ENCODE measurements around the gene C14orf119. TPM values are rescaled to one million over a fixed set of nuclear protein-coding genes. Genes with fewer than 3 reads are reported as not detected.

The C14orf119 gene
- polyA plus RNA-seq, 1 donor from 2014 or later: 68.7 TPM

DNA sequence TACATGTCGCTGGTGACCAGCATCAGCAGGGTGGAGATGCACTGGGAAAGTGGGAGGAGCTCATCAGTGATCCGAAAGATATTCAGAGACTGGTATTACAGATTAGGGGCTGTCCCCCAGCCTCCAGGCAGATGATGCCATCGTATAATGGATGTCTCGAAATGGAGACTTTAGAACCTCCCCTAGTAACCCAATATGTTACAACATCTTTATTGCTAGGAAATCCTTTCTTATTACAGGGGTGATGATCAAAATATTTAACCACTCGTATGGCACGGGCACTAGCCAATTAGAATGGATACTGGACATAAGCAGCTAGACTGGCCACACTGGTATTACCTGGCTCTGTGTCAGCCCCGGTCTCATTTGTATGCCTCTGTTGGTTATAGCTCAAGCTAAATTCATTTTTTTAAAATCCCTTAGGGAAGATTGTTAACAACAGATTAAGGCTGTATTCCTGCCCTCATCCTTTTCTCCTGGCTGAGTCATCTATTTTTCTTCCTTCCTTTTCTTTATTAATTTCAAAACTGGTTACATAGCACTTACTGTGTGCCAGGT, 34.5 kb downstream of the C14orf119 start:
- Mint-ChIP-seq H3K4me1 (peaks cover 7 to 22% (median 10%) of the 10 kb centered on the region in 3 donors), H3K36me3 (no peaks in the 10 kb centered on the region), H3K27ac (peak overlapping the region in 1 of 3 donors; percentile 81), H3K4me3 (no peak overlapping the region), H3K9me3 (peaks cover 0 to 2% (median 0%) of the 10 kb centered on the region in 3 donors), H3K27me3 (no peaks in the 10 kb centered on the region)

DNA sequence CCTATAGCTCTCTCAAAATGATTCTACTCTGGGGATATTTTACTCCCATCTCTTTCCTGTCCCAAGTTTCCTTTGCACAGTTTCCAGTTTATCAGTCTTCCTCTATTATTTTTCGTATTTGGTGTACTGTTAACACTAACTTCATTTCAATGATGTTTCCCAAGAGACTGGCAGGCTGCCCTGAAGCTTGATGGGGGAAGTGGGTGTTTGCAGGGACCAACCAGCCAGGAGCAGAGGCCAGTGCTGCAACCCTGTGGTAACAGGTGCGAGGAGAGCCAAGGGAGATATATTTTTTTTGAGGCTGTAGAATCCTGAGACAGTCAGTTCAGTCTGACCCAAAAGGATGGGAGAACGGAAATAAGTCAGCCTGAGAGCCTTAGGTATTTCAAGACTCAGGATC, 35.6 kb downstream of the C14orf119 start:
- H3K27ac Mint-ChIP-seq: peak overlapping the region in 1 of 3 donors; percentile 29

DNA sequence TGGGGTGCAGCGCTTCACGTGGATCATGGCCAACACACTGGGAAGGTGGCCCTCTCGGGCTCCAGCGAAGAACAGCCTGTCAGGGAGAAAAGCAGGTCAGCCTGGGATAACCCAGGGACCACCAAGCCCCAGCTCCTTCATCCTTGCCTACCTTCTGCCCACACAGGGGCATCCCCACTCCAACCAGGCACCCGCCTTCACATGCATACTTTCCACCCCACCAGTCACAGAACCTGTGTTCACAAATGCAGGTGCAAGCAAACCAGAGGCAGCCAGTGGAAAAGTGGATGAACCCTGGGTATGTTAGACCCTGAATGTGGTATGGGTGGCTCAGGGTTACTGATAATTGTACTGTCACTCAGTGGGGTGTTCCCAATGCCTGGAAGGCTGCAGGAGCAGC, 36.2 kb downstream of the C14orf119 start:
- H3K36me3 Mint-ChIP-seq: no peaks in the 10 kb centered on the region

More for the DNA sequence above, 35.6 kb downstream of the C14orf119 start:
- Mint-ChIP-seq H3K9me3 (peaks cover 0 to 2% (median 0%) of the 10 kb centered on the region in 3 donors), H3K36me3 (no peaks in the 10 kb centered on the region), H3K4me1 (peaks cover 7 to 22% (median 10%) of the 10 kb centered on the region in 3 donors), H3K27me3 (no peaks in the 10 kb centered on the region), H3K4me3 (no peak overlapping the region)

DNA sequence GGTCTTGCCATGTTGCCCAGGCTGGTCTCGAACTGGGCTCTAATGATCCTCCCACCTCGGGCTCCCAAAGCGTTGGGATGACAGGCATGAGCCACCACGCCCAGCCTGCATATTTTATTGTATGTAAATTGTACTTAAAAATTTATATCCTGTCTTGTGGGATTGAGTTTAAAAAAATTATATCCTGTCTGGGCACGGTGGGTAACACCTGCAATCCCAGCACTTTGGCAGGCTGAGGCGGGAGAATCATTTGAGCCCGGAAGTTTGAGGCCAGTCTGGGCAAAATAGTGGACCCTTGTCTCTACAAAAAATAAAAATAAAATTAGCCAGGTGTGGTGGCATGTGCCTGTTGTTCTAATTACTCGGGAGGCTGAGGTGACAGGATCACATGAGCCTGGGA, 37.7 kb downstream of the C14orf119 start:
- Mint-ChIP-seq H3K36me3 (no peaks in the 10 kb centered on the region), H3K27me3 (no peaks in the 10 kb centered on the region), H3K4me3 (peak overlapping the region in 1 of 4 donors; percentile 54), H3K4me1 (peaks cover 5 to 22% (median 7%) of the 10 kb centered on the region in 3 donors), H3K9me3 (peaks cover 0 to 2% (median 0%) of the 10 kb centered on the region in 3 donors), H3K27ac (no peak overlapping the region)

More for the DNA sequence above, 36.2 kb downstream of the C14orf119 start:
- Mint-ChIP-seq H3K27me3 (no peaks in the 10 kb centered on the region), H3K4me3 (no peak overlapping the region), H3K9me3 (peaks cover 0 to 2% (median 0%) of the 10 kb centered on the region in 3 donors), H3K27ac (no peak overlapping the region), H3K4me1 (peaks cover 7 to 22% (median 10%) of the 10 kb centered on the region in 3 donors)

DNA sequence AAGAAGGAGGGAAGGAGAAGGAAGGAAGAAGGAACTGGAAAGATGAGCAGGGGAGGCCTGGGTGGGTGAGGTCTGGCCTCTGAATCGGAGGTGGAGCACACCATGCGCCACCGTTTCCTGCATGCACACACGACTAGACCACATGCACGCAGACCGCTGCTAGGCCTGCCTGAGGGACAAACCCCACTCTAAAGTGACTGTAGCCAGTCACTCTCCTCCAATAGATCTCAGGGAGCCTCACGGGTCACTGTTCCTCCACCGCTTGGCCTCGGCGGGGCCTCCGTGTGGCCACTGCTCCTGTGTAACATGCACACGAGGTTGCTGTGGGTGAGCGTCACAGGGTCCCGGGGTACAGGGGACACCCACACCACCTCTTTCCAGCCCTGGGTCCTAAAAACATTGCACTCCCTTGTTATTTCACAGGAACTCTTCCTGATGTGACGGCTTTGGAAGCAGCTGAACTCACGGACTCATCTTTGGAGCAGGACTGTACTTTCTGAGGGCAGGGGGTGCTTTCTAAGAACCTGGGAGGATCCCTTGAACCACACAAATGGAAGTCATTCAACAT, 41.3 kb downstream of the C14orf119 start:
- Mint-ChIP-seq H3K27me3 (no peaks in the 10 kb centered on the region), H3K4me1 (no peaks in the 10 kb centered on the region), H3K27ac (peak overlapping the region in 1 of 3 donors; percentile 24), H3K4me3 (no peak overlapping the region), H3K36me3 (no peaks in the 10 kb centered on the region), H3K9me3 (no peaks in the 10 kb centered on the region)

DNA sequence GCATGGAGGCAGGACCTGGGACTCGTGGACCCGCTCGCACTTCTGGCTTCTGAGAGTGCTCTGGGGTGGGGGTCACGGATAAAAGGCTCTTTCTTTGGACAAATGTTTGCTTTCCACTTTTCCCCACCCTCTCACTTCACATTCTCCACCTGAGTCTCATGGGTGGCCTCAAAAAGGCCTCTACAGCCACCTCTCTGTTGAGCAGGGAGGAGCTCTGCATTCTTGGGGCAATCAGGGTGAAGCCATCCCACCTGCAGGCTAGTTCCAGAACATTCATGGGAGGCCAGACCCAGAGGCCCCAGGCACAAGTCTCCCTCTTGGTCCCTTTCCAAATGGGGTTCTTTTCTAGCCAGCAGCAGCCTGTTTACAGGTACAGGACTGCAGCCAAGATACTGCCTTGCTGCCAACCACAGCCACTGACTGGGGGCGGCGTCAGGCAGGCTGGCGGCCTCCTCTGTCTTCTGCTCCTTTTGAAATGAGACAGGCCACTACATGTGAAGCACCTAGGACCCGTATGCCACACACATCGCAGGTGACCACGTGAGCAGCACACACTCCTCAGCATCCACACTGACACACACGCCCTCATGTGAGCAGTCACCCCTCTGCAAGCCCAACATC, 42.0 kb downstream of the C14orf119 start:
- H3K27me3 Mint-ChIP-seq: no peaks in the 10 kb centered on the region
- no peaks in the 10 kb centered on the region for H3K36me3 Mint-ChIP-seq
- H3K4me1 Mint-ChIP-seq: no peaks in the 10 kb centered on the region
- H3K27ac Mint-ChIP-seq: no peak overlapping the region
- H3K9me3 Mint-ChIP-seq: no peaks in the 10 kb centered on the region
- H3K4me3 Mint-ChIP-seq: peak overlapping the region in 1 of 4 donors; percentile 81

DNA sequence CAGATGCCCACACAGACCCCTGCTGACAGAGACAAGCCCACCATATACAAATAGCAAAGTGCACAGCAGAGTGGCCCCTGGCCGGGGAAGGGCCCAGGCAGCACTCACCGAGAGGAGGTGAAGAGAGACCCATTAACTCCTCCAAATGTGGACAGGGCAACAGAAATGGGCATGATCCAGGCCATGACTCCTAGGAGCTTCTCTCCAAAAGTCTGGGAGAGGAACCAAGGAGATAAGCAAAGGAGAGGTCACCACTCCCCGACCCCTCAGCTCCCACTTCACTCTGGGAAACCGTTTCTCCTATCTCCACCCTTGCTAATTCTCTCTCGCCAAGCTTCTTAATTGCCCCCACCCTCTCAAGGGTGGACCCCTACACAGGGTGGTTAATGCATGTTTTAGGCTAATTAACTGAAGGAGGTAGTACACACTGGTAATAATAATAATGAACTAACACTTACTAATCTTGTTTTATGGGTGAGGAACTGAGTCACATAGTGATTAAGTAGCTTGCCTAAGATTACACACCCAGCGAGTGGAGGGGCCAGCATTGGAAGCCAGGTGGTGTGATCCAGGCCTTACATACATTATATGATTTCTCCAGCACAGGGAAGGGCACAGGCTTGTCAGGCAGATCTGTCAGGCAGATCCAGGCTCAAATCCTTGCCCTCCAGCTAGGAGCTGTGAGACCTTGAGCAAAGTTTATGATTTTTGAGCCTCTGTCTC, 42.7 kb downstream of the C14orf119 start:
- no peaks in the 10 kb centered on the region for H3K4me1 Mint-ChIP-seq
- H3K36me3 Mint-ChIP-seq: no peaks in the 10 kb centered on the region
- no peak overlapping the region for H3K4me3 Mint-ChIP-seq
- no peaks in the 10 kb centered on the region for H3K27me3 Mint-ChIP-seq
- no peaks in the 10 kb centered on the region for H3K9me3 Mint-ChIP-seq
- no peak overlapping the region for H3K27ac Mint-ChIP-seq

DNA sequence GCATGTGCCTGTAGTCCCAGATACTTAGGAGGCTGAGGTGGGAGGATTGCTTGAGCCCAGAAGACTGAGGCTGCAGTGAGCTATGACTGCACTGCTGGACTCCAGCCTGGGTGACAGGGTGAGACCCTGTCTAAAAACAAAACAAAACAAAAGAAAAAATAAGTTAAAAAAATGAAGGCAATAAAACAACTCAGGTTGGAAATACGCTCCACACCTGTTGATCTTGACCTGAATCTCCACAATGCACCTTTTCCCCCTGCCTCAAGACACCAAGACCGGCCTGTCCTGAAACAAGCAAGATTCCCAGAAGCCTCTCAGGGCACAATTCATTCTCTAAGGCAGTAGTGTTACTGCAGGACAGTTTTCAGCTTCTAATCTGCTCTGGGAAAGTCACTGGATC, 44.6 kb downstream of the C14orf119 start:
- H3K4me1 Mint-ChIP-seq: peaks cover 0 to 2% (median 0%) of the 10 kb centered on the region in 3 donors

DNA sequence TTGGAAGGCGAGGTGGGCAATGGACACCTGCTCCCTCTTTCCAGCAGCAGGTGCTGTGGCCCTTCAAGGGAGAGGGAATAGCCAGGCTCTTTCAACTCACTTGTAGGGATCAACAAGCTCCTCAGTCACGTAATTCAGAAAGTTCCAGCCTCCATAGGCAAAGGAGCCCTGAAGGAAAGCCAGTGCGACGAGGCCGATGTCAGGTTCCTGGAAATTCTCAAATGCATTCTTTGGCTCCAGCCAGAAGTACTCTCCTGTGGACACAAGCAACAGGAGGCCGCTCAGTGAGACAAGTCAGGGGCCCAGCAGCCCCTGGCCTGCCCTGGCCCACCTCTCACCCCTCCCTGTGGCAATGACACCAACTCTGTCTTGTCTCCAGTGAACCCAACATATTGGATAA, 45.1 kb downstream of the C14orf119 start:
- Mint-ChIP-seq H3K36me3 (no peaks in the 10 kb centered on the region), H3K27me3 (no peaks in the 10 kb centered on the region), H3K4me1 (peaks cover 0 to 2% (median 0%) of the 10 kb centered on the region in 3 donors), H3K4me3 (no peak overlapping the region), H3K9me3 (no peaks in the 10 kb centered on the region), H3K27ac (no peak overlapping the region)

More for the DNA sequence above, 44.6 kb downstream of the C14orf119 start:
- Mint-ChIP-seq H3K36me3 (no peaks in the 10 kb centered on the region), H3K4me3 (no peak overlapping the region), H3K27ac (no peak overlapping the region), H3K27me3 (no peaks in the 10 kb centered on the region), H3K9me3 (no peaks in the 10 kb centered on the region)

DNA sequence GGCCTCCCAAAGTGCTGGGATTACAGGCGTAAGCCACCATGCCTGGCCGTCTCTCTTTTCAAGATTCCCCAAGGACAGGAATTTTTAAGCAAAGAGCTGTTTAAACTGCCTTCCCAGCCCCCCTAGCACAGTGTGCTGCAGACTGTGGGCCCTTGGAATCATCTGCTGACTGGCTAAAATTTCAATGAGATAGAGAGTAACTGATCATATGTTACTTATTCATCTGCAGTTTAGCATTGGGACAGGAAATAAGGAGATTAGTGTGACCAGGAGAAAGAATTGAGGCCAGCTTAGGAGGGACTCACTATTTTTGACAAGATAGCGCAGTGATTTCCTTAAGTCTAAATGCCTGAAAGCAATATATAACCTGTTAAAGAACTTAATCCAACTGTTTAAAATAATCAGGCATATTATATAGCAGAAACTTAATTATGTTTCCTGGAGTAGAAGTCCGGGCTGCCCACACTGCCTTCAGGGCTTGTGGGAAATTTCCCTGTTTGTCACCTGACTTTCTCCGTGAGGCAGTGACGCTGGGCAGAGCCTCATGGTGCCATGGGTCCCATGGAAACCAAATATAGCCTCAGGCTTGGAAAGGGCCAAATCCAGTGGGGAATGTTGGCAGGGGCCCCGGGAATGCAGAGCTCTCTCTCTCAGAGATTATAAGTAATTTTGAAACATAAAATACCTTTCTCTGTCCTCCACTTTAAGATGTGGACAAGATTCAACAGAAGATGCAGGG, 46.6 kb downstream of the C14orf119 start:
- Mint-ChIP-seq H3K36me3 (peaks cover 2% of the 10 kb centered on the region), H3K9me3 (no peaks in the 10 kb centered on the region), H3K4me3 (no peak overlapping the region), H3K4me1 (peaks cover 0 to 2% (median 0%) of the 10 kb centered on the region in 3 donors), H3K27ac (no peak overlapping the region), H3K27me3 (no peaks in the 10 kb centered on the region)

DNA sequence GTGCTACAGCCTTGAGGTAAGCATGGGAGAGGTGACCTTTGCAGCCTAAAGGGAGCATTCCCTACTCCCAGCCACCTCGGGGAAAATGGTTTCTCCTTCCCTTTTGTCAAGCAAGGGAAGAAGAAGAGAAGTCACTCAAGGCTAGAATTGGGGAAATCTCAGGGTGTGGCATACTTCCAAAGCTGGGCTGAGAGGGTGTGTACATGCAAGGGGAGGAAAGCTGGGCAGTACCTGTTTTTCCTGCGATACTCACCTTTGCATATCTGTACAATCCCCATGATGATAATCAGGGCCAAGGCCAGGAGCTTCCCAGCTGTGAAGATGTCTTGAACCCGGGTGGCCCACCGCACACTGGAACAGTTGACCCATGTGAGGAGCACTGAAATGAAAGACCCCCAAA, 47.5 kb downstream of the C14orf119 start:
- H3K27me3 Mint-ChIP-seq: no peaks in the 10 kb centered on the region
- H3K4me1 Mint-ChIP-seq: peaks cover 0 to 2% (median 0%) of the 10 kb centered on the region in 3 donors
- H3K27ac Mint-ChIP-seq: no peak overlapping the region
- H3K9me3 Mint-ChIP-seq: peaks cover 0 to 2% (median 0%) of the 10 kb centered on the region in 3 donors
- H3K36me3 Mint-ChIP-seq: peaks cover 2% of the 10 kb centered on the region
- no peak overlapping the region for H3K4me3 Mint-ChIP-seq

DNA sequence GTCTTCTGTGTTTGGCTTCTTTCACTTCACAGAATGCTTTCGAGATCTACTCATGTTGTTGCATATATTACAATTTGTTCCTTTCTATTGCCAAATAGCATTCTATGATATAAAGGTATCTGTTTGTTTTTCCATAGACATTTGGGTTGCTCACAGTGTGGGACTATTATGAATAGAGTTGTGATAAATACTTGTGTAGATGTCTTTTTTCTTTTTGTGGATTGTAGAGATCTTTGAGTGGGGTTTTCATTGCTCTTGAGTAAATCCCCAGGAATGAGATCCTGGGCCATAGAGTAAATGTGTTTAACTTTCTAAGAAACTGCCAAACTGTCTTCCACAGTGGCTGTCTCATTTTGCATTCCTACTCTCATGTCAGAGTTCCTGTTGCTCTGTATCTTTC, 48.6 kb downstream of the C14orf119 start:
- H3K27ac Mint-ChIP-seq: no peak overlapping the region
- H3K4me3 Mint-ChIP-seq: no peak overlapping the region
- H3K27me3 Mint-ChIP-seq: no peaks in the 10 kb centered on the region

DNA sequence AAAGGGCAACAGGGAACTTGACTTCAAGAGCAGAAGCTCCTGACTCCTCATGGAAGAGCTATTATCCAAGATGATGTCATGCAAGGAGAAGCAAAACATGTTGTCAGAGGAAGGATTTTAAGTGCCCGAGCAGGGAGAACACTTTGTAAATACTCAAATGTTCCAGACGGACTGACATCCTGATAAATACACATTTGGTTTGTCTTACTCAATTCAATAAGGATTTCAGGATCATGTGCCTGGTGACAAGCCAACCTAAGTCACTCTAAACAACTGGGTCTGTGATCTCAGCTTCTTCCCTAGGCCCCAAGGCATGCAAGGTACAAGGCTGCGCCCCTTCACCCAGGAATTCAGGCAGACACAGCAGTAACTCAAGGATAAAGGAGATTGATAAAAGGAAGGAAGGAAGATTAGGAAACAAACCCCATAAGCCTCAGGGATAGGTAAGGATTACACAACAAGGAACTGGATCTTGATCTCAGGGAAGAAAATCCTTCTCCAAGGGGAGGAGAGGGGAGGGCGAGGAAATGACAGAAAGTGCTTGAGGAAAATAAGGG, 50.6 kb downstream of the C14orf119 start:
- Mint-ChIP-seq H3K27ac (no peak overlapping the region), H3K4me1 (peaks cover 0 to 4% (median 3%) of the 10 kb centered on the region in 3 donors), H3K27me3 (peaks cover 8% of the 10 kb centered on the region), H3K4me3 (no peak overlapping the region), H3K36me3 (peaks cover 2% of the 10 kb centered on the region), H3K9me3 (peaks cover 0 to 3% (median 2%) of the 10 kb centered on the region in 3 donors)

More for the DNA sequence above, 48.6 kb downstream of the C14orf119 start:
- H3K4me1 Mint-ChIP-seq: peaks cover 0 to 4% (median 3%) of the 10 kb centered on the region in 3 donors
- peaks cover 2% of the 10 kb centered on the region for H3K36me3 Mint-ChIP-seq
- H3K9me3 Mint-ChIP-seq: peaks cover 0 to 3% (median 2%) of the 10 kb centered on the region in 3 donors

DNA sequence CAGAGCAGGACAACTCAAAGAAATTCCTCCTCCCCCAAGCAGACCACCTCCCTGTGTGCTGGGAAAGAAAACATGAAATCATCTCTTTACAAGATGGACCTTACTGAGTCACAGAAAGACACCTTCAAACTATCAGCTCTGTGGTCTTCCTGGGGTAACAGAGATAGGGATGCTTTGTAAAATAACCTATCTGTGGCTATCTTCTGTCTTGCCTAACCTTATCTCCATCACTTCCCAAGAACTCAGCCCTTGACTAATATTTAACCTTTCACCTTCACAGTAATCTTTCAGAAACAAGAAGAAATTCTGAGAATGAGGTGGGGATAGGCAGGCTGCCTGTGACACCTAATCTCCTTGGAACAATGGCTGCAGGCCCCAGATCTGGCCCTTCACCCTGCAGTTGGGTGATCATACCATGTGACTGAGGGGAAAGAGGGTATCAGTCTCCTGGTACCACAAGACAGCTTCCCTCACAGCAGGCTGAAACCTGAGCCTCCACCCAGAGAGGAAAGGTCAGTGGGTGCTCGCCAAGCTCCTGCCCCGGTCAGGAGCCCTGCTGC, 51.1 kb downstream of the C14orf119 start:
- Mint-ChIP-seq H3K36me3 (peaks cover 2% of the 10 kb centered on the region), H3K27ac (no peak overlapping the region), H3K9me3 (peaks cover 0 to 3% (median 2%) of the 10 kb centered on the region in 3 donors), H3K27me3 (peaks cover 8% of the 10 kb centered on the region), H3K4me1 (peaks cover 0 to 4% (median 3%) of the 10 kb centered on the region in 3 donors), H3K4me3 (no peak overlapping the region)

Data from IgD-negative memory B cell (primary cell).